Dedifferentiated amniotic fluid mesenchymal stem cell (primary cell): ENCODE measurements around the gene HCN3.
"Not testable (repeated sequence)": the region's sequence is repeated elsewhere in the genome, so short reads cannot be mapped to it uniquely, and the experiment has no call there.

Source experiments
- DNase-seq: peaks from one replicate; pipeline ENCODE4 v3.0.0-alpha.2; 2016; ENCODE audit errors: extremely low spot score

HCN3 gene

DNA sequence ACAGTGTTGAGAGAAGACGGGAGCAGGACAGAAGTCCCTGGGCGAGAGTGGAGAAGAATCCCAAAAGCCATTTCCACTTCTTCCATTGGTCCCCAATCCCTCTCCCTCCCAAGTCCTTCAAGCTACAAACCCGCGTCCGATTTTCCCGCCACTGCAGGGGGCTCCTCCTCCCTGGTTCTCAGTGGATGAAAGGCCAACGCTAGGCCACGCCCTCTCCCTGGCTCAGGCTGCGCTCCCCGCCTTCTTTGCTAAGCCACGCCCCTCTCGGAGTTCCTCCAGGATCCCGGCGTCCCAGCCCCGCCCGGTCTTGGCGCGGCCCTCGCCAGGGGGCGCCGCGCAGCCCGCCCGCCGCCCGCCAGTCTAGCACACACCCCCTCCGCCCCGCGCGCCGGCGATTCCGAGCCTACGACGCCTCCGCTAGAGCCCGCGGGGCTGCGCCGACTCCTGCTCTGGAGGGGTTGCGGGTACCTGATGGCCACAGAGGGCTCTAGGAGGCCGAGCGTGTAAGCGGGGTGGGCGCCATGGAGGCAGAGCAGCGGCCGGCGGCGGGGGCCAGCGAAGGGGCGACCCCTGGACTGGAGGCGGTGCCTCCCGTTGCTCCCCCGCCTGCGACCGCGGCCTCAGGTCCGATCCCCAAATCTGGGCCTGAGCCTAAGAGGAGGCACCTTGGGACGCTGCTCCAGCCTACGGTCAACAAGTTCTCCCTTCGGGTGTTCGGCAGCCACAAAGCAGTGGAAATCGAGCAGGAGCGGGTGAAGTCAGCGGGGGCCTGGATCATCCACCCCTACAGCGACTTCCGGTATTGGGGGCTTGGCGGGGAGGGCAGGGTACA is at the start of gene HCN3:
Gene HCN3 (plus strand): TSS at position 394 of the 832 bp plus-strand sequence. CDS start 128 bp downstream, at position 522.
- peak; percentile 96 for DNase-seq

DNA sequence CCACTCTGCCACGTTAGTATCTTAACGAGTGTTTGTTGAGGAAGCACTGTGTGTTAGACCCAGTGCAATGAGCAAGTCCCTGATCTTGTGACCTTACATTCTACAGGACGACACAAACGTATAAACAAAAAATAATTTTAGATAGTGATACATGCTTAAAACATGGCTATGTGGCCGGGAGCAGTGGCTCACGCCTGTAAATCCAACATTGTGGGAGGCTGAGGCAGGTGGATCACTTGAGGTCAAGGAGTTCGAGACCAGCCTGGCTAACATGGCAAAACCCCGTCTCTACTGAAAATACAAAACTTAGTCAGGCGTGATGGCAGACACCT is 49.2 kb upstream of the HCN3 start:
- DNase-seq = no peak

DNA sequence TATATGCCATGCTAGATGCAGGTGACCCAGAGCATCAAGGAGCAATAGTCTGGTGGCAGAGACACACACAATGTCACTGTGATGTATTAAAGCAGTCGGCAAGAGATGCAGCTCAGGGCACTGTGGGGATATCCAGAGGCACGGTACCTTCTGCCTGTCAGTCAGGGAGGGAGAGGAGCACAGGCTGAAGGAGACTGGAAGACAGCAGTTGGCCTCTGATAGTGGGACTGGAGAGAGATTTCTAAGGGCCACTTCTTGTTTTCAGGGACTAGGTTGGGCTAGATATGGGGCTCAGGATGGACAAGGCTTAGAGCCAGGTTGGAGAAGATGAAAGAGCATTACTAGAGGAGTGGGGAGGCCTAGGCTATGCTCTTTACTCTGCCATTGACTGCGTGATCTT is 46.0 kb upstream of the HCN3 start:
- not testable (repeated sequence) for DNase-seq

DNA sequence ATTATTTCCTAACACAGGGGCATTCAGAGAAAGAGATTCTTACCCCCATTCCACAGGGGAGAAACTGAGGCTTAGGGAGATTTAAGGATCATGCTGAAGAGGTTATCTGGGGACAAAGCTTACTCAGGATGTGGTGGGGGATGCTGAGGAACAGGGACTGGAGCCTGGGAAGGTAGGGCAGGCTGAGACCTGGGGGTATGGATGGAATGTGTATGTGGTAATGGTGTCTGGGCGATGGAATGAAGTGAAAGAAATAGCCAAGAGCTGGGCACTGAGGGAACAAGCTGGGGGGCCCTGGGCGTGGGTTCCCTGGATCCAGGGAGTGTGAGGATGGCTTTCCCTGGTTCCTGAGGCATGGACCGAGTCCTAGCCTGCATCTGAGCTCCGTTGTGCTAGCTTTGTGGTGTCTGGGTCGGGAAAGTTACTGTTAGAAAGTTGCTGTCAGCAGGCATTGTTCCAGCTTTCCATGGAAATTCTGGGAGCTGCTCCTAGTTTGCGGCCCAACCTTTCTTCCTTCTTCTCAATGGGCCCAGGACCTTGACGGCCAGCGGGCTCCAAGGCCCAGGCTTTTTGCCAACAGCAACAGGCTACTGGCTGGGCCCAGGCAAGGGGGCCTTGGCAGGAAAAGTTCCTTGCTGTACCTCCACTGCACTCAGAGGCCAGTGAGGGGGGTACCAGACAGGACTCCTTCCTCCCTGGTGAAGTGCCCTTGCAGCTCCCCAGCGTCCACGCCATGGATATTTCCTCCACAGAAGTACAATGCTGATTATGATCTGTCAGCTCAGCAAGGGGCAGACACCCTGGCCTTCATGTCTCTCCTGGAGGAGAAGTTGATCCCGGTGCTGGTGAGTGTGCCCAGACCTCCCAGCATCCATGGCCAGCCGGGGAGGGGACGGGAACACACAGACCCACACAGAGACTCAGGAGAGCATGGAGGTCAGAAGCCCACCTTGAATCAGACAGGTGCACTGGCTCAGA is 45.0 kb upstream of the HCN3 start:
- DNase-seq = not testable (repeated sequence)

DNA sequence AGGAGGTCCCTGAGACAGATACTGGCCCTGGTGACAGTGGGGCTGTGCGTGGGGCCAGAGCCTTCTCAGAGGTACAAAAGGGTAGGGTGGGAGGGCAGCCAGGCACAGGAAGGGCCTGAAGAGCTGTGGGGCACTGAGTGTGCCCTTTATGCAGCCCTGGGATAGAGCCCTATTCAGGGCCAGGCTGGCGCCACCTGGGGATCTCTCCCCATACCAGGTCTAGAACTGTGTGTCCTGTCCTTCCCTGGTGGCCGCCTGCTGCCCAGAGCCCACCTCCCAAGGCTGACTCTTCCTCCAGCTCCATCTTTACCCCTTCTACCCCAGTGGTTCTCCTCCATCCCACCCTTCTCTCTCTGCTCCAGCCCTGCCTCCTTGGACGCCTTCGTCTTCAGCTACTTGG is 43.8 kb upstream of the HCN3 start:
- not testable (repeated sequence) for DNase-seq

DNA sequence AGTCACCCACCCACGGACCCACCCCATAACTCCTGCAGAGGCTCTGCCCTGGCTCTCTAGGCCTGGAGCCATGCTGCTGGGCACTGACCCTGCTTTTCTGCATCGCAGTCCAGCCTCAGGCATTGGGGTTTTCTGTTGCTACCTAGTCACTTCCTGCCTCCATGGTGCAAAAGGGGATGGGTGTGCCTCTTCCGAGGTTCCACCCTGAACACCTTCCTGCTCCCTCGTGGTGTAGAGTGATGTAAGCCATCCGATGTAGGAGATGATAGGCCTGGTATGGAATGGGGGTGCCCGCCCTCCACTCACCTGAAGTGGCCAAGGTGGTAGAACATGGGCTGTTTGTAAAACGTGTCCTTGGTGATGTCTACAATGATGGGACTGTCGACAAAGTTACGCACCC is 41.9 kb upstream of the HCN3 start:
- not testable (repeated sequence) for DNase-seq

DNA sequence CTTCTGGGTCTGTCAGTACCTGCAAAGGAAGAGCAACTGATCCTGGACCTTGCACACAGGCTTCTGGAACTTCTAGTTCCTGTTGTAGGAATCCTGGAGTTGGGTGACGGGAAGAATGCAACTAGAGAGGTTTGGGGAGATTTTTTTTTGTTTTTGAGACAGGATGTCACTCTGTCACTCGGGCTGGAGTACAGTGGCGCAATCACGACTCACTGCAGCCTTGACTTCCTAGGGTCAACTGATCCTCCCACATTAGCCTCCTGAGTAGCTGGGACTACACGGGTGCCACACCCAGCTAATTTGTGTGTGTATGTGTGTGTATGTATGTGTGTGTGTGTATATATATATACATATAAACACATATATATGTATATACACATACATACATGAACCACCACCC is 40.8 kb upstream of the HCN3 start:
- no peak for DNase-seq

DNA sequence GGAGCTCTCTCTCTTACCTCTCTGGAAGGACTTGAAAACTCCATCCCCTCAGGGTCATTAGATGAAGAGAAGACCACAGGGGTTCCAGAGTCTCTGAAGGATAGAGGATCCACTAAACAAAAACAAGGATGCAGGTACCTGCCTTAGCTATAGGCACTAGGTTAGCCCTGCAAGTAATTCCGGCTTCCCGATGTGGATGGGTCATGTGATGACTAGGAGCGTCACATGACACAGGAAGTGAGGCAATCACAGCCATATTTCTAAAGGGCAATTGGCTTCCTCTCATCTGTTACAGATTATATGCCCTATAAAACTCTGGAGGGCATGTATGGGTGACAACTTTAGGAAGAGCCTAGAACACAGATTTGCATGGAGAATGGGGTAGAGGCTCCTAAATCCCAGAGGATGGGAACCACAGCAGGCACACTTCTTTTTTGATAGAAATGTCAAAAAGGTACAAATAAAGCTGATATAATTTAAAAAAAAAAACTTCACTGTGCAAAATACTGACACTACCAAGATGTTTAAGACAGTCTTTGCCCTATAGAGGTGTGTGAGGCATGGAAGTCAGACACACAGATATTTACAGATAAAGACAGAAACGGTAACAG is 36.1 kb upstream of the HCN3 start:
- peak; percentile 82 for DNase-seq

DNA sequence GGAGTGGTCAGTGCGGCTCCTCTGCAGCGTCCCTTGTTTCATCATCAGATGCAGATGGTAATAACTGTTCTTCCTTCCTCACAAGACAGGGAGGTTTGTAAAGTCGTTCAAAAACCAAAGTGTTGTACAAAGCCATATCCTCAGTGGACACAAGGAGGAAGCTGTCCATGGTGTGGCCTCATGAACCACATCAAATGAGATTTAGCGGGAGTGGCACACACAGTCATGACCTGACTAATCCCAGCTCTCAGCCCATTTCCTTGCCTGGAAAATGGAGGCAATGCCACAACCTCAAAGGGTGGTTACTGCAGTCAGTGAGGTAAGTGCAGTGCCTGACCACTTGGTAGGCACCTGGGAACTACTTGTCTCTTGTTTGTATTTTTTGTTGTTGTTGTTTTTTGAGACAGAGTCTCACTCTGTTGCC is 35.4 kb upstream of the HCN3 start:
- DNase-seq = no peak

DNA sequence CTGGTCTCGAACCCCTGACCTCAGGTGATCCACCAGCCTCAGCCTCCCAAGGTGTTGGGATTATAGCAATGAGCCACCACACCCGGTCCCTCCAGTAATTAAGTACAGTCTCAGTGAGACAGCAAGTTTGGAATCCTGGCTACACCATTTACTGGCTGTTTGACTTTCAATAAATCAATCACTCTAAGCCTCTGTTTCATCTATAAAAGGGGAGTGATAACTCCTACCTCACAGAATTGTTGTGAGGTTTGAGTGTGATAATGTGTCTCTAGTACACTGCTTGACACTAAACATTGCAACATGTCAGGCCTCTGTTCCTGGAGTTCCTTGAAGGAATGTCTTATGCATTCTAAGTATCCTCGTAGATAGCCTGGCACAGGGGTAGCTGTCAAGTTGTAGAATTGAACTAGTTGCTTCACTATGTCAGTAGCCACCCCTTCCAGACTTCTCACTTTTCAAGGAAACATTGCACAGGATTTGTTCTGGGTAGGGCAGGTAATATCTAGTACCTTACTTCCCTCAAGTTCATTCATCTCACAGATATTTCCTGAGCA is 34.4 kb upstream of the HCN3 start:
- no peak for DNase-seq

DNA sequence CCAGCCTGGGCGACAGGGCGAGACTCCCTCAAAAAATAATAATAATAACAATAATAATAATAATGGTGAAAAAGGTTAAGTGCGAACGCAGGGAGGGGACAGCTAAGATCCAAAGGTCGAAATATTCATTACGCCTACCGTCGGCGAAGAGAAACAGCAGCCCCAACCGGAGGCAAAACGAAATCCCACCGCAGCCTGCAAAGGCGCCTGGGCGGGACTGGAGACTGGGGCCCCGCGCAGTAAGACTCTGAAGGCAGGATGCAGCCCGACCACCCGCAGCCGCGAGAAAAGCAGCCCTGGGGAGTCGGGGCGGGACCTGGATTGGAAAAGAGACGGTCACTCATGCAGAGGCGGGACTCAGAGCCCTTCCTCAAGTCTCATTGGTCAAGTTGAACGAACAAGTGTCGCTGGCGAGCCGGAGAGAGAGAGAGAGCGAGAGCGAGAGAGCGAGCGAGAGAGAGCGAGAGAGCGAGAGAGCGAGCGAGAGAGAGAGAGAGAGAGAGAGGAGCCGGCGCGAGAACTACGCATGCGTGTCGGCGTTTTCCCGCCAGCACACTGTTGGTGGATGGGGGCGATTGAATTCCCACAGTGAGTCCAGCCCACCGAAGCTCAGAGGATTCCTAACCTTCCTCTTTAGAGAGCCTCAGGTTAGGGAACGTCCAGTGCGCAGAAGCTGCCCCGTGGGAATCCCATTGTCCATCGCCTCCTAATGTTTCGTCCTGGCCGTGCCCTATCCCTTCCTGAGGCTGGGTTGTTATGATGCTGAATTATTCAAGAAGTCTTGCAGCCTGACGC is 32.7 kb upstream of the HCN3 start:
- peak; percentile 99 for DNase-seq

DNA sequence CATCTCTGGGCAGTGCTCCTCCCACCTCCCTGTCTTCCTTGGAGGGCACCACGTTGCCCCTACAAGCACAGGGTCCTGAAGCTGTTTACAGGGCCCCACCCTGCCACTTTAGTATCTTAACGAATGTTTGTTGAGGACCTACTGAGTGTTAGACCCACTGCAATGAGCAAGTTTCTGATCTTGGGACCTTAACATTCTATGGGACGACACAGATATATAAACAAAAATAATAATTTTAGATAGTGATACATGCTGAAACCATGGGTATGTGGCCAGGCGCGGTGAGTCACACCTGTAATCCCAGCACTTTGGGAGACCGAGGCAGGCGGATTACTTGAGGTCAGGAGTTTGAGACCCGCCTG is 32.1 kb upstream of the HCN3 start:
- DNase-seq = no peak

DNA sequence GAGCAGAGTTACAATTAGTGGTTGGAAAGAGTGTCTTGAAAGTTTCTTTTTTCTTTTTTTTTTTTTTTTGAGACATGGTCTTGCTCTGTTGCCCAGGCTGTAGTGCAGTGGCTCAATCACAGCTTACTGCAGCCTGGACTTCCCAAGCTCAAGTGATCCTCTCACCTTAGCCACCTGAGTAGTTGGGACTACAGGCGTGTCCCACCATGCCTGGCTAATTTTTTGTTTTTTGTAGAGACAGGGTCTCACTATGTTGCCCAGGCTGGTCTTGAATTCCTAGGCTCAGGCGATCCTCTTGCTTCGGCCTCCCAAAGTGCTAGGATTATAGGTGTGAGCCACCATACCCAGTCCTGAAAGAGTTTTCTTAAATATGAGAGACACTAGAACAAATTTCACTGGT is 30.5 kb upstream of the HCN3 start:
- DNase-seq = not testable (repeated sequence)

DNA sequence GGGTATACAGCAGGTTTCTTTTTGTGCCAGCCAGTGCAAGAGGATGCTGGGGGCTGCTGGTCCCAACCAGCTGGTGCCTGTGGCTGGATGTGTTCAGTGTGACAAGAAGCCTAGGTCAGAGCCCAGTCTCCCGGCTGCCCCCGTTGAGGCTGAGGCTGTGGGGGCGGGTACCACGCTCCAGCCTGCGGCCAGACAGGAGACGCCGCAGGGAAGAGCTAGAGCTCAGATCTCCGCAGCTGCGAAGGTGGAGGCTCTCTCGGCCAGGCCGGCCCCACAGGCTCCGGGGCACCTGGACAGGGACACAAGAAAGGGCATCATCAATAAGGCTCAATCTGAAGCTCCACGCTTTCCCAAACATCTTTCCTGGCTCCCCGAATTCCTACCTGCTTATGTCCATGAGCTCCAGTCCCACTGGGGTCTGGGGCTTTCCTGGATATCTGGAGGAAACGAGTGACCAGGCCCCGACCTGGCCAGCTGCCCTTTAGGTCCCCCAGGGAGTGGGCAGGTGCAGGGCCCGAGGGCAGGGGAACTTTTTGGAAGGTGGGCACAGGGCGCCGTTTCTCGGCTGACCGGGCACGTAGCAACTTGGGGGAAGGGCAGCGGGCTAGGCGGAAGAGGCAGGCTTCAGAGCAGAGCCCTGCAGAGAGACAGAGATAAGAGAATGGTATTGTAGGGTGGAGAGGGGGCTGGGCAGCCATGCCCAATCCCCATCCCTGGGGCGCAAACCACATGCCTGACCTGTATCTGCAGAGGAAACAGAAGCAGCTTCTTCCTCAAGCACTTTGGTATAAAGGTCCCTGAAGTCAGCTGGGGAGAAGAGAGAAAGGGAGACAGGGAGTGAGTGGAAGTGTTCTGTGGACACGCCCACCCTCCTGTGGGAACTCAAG is 29.4 kb upstream of the HCN3 start:
- DNase-seq = no peak

DNA sequence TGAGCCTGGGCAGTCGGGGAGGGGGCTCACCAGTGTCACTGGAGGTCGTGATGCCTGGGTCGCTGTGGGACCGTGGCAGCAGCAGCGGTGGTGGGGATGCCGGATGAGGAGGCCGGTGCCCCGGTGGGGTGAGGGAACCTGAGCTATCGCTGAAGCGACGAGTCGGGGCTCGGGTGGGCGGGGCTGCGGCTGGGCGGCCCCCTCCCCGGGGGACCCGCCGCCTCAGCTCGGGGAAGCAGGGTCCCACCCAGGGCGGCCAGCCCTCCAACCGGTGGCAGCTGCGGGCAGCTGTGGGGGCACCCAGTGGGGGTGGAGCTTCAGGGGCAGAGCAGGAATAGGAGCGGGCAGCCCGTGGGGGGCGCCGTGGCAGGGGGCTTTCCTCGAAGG is 27.0 kb upstream of the HCN3 start:
- DNase-seq = no peak

DNA sequence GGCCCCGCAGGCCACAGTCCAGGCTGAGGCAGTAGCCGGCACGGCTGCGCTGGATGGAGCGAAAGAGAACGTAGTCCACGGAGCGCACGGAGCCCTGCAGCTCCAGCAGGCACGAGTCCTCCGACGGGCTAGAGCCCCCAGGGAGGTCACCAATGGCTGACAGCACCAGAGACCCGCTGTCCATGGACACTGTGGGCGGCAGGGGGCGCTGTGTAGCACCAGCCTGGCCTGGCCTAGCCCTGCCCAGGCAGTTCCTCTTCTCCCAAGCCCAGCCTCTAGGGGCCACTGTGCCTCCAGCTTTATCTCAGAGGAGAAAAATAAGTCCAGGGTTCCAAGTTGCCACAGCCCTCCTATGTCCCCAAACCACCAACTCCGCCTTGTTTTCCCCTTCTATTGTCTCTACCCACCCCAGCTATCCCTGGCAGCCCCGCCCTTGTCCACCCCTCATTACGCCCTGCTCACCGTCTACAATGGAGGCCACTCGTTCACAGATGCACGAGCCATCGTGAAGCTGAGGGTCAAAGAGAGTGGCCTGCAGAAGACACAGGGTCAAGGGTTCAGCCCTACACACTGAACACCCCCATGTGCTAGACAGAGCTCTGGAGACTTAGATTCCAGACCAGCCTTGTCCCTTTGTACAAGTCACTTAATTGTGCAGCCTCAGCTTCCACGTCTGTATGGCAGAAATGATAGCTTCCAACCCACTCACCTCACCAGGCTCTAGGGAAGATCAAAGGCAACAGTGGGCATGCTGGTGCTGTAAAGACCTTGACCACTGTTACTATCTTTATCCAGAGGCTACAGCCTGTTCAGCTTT is 26.4 kb upstream of the HCN3 start:
- DNase-seq = peak; percentile 90

DNA sequence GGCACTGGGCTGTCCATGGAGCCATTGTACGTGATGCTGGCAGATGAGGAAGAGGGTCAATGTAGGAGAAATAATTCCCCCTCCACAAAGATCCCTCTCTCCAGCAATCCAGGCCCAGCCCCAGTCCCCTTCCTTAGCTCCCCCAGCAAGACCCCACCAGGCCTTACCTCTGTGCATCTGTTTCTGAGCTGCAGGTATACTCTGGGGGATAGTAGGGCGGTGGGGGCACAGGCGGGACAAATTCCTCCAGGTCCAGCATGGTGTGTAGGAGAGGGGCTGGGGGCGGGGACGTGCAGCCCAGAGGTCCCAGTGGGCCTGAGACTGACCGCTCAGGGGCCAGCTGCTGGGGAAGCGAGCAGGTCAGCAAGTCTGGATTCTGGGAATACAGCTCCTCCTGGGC is 25.7 kb upstream of the HCN3 start:
- DNase-seq = no peak

DNA sequence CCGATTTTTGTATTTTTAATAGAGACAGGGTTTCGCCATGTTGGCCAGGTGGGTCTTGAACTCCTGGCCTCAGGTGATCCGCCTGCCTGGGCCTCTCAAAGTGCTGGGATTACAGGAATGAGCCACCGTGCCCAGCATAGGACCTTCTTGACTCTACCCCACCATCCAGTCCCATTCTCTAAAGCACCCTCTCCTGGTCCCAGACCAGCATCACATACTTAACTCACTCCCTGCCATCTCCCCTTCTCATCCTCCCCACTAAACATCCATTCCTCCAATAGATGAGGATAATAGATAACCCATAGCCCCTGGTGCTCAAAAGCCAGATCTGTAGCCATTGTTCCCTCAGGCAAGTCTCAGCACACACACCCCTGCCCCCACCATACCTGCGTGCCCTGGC is 24.1 kb upstream of the HCN3 start:
- no peak for DNase-seq

DNA sequence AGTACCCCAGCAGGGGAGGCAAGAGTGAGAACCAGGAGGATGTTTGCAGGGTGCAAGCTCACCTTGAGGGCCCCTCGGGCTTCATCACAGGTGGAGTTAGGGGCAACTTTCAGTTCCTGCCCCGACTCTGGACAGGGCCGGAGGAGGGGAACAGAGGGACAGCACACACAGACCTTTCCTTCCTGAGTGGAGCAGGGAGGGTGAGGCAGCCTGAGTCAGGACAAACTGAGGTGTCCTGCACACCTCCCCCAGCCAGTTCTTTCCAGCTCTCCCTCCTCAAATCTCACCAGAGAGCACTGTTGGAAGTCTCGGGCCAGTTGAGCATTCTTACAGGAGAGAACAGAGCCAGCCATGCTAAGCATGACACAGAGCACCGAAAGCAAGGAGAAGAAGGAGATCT is 23.5 kb upstream of the HCN3 start:
- DNase-seq = no peak
